Measurements from ENCODE around the gene FRAS1.
"Not testable (repeated sequence)": the region's sequence is repeated elsewhere in the genome, so short reads cannot be mapped to it uniquely, and the experiment has no call there.

FRAS1 gene

DNA sequence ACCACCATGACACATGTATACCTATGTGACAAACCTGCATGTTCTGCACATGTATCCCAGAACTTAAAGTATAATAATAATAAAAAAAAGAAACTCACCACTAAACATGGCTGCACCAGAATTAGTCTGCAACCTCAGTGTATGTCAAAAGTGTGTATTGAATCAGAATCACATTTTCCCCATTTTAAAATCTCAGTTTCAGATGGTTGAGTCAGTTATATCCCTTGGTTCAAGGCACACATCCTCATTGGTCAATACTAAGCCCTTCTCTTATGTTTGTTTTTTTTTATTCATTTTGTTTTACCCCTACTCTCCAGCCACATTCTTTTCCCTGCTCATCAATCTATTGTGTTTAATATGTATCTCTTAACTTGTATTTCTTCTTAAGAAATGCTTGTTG, 436.6 kb downstream of the FRAS1 start:
- H3K36me3 ChIP-seq (ENCODE audit: control insufficient read depth in 2 of 2, insufficient read depth in 2 of 2, low read length in 2 of 2), result no peaks in the 10 kb centered on the region
- H3K27me3 ChIP-seq (ENCODE audit: control insufficient read depth in 1 of 2, insufficient read depth in 2 of 2, low read length in 2 of 2), result no peaks in the 10 kb centered on the region
- H3K27ac ChIP-seq (ENCODE audit: low read length), result no peak overlapping the region
- no peak overlapping the region for H3K9ac ChIP-seq (ENCODE audit: low read length in 2 of 2)
- H3K9me3 ChIP-seq (ENCODE audit: control insufficient read depth in 2 of 2, low read length in 2 of 2), result no peaks in the 10 kb centered on the region
- no peaks in the 10 kb centered on the region for H3K4me1 ChIP-seq (ENCODE audit: control insufficient read depth, insufficient read depth, low read length)
- no peak overlapping the region for H3K4me3 ChIP-seq (ENCODE audit: low read length in 2 of 2)

DNA sequence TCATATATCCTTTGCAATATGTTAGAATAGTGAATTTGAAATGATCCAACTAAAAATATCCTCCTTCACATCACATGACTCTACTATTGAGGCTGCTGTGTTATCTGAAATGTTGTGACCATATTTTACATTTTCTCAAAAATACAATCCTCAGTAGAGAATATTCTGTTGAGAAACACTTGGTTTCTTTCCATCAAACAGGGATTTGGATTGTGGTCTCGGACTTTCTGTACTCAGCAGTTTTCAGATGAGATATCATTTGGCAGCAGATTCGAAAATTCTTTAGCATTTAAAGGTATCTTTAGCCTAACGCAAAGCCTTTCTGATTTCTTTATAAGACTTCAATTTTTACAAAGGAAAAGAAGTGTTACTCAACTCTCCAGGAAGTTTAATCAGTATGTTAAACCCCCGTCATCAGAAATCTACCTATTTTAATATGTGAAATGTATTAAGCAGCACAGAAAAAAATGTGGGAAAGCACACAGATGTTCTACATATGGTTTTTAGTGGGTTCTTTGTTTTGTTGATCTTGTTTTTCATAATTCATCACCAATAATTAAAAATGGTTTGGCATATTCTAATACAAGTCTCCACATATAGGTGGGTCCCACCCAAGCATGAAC, 439.0 kb downstream of the FRAS1 start:
- H3K9ac ChIP-seq (ENCODE audit: low read length in 2 of 2), result no peak overlapping the region
- no peaks in the 10 kb centered on the region for H3K9me3 ChIP-seq (ENCODE audit: control insufficient read depth in 2 of 2, low read length in 2 of 2)
- H3K27ac ChIP-seq (ENCODE audit: low read length), result no peak overlapping the region
- no peaks in the 10 kb centered on the region for H3K4me1 ChIP-seq (ENCODE audit: control insufficient read depth, insufficient read depth, low read length)
- H3K4me3 ChIP-seq (ENCODE audit: low read length in 2 of 2), result no peak overlapping the region
- H3K27me3 ChIP-seq (ENCODE audit: control insufficient read depth in 1 of 2, insufficient read depth in 2 of 2, low read length in 2 of 2), result no peaks in the 10 kb centered on the region
- no peaks in the 10 kb centered on the region for H3K36me3 ChIP-seq (ENCODE audit: control insufficient read depth in 2 of 2, insufficient read depth in 2 of 2, low read length in 2 of 2)

DNA sequence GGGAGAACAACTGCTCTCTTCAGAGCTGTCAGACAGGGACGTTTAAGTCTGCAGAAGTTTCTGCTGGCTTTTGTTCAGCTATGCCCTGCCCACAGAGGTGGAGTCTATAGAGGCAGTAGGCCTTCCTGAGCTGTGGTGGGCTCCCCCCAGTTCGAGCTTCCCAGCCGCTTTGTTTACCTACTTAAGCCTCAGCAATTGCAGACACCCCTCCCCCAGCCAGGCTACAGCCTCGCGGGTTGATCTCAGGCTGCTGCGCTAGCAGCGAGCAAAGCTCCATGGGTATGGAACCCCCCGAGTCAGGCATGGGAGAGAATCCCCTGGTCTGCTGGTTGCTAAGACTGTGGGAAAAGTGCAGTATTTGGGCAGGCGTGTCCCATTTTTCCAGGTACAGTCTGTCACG, 449.1 kb downstream of the FRAS1 start:
- H3K9ac ChIP-seq (ENCODE audit: low read length in 2 of 2); H3K9me3 ChIP-seq (ENCODE audit: control insufficient read depth in 2 of 2, low read length in 2 of 2); H3K4me3 ChIP-seq (ENCODE audit: low read length in 2 of 2); H3K36me3 ChIP-seq (ENCODE audit: control insufficient read depth in 2 of 2, insufficient read depth in 2 of 2, low read length in 2 of 2); H3K4me1 ChIP-seq (ENCODE audit: control insufficient read depth, insufficient read depth, low read length); H3K27ac ChIP-seq (ENCODE audit: low read length); H3K27me3 ChIP-seq (ENCODE audit: control insufficient read depth in 1 of 2, insufficient read depth in 2 of 2, low read length in 2 of 2): not testable (repeated sequence)

DNA sequence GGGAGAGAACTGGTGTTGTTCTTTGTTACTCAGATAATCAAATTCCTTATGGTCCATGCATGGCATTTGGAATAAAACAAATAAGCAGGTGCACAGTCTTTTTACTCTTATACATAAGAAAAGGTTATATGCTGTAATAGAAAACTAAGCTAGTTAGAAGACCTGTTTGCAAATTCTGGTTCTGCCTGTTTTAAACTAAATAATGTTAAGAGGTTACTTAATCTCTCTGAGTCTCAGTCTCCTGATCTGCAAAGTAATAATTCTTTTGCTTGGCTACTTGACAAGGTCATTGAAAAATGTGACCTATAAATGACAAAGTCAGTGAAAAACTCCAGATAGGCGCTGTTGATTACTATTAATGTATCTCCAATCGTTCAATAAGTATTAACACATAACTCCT, 451.9 kb downstream of the FRAS1 start:
- Histone ChIP-seq H3K4me3 (ENCODE audit: low read length in 2 of 2) (no peak overlapping the region), H3K27me3 (ENCODE audit: control insufficient read depth in 1 of 2, insufficient read depth in 2 of 2, low read length in 2 of 2) (no peaks in the 10 kb centered on the region), H3K36me3 (ENCODE audit: control insufficient read depth in 2 of 2, insufficient read depth in 2 of 2, low read length in 2 of 2) (no peaks in the 10 kb centered on the region), H3K9ac (ENCODE audit: low read length in 2 of 2) (no peak overlapping the region), H3K4me1 (ENCODE audit: control insufficient read depth, insufficient read depth, low read length) (no peaks in the 10 kb centered on the region), H3K27ac (ENCODE audit: low read length) (no peak overlapping the region), H3K9me3 (ENCODE audit: control insufficient read depth in 2 of 2, low read length in 2 of 2) (no peaks in the 10 kb centered on the region)

DNA sequence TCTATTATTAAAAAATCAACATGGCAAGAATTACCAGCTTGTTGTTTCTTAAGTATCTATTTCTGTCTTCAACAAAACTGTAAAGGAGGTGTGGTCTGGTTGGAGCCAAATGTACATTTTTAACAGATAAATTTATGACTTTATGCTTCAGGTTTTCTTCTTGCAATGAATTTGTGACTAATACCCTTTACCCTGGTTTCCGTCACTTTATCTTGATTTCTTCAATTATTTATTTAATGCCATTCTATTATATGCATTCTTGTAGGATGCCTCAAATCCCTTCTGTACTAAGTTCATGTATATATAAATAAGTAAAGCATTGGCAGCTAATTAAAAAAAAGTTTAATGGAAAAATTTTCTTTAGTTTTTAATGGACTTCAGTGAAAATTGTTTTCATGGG, 453.0 kb downstream of the FRAS1 start:
- Histone ChIP-seq H3K4me3 (ENCODE audit: low read length in 2 of 2) (no peak overlapping the region), H3K27ac (ENCODE audit: low read length) (no peak overlapping the region), H3K27me3 (ENCODE audit: control insufficient read depth in 1 of 2, insufficient read depth in 2 of 2, low read length in 2 of 2) (no peaks in the 10 kb centered on the region), H3K9me3 (ENCODE audit: control insufficient read depth in 2 of 2, low read length in 2 of 2) (no peaks in the 10 kb centered on the region), H3K36me3 (ENCODE audit: control insufficient read depth in 2 of 2, insufficient read depth in 2 of 2, low read length in 2 of 2) (no peaks in the 10 kb centered on the region), H3K9ac (ENCODE audit: low read length in 2 of 2) (no peak overlapping the region), H3K4me1 (ENCODE audit: control insufficient read depth, insufficient read depth, low read length) (no peaks in the 10 kb centered on the region)

DNA sequence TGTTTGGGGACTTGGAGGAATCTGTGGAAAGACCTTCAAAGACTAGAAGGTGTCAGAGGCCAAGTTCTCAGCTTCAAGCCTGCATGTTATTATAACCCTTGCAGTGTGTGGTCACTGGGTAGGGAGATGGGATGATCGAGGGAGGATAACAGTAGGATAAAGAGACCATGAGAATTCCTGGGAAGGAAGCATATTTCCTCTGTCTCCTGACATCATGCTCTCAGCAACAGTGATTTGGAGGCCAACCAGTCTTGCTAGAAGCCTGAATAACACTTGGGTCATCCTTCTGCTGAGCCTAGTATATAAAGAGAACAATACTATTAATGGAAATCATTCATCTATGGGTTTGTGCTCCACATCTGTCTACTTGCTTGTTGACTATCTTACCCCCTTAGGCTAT, 453.6 kb downstream of the FRAS1 start:
- no peaks in the 10 kb centered on the region for H3K36me3 ChIP-seq (ENCODE audit: control insufficient read depth in 2 of 2, insufficient read depth in 2 of 2, low read length in 2 of 2)
- no peaks in the 10 kb centered on the region for H3K27me3 ChIP-seq (ENCODE audit: control insufficient read depth in 1 of 2, insufficient read depth in 2 of 2, low read length in 2 of 2)
- no peak overlapping the region for H3K9ac ChIP-seq (ENCODE audit: low read length in 2 of 2)
- no peak overlapping the region for H3K4me3 ChIP-seq (ENCODE audit: low read length in 2 of 2)
- no peaks in the 10 kb centered on the region for H3K9me3 ChIP-seq (ENCODE audit: control insufficient read depth in 2 of 2, low read length in 2 of 2)
- H3K4me1 ChIP-seq (ENCODE audit: control insufficient read depth, insufficient read depth, low read length), result no peaks in the 10 kb centered on the region
- no peak overlapping the region for H3K27ac ChIP-seq (ENCODE audit: low read length)

DNA sequence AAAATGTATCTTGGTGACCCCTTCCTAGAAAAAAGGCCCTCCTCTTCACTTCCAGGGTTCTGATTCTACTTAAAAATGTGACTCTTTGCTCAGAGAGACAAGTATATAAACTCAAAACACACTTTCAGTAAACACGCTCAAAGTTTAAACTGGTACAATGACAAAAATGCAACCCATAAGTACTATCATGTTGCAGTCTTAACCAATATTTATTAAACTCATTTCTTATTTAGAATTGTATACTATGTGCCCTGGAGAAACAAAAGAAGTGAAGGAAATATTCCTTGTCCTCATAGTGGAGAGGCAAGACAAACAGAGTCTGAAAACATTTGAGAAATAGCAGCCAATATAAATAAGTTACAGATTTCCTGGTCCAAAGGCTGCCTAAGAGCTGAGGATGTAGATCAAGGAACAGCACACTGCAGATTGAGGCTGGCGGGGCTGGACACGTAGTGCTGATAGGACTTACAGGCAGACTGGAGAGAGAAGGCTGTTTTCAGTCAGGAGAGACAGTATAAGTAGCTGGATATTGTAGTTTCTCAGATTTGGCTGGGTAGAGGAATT, 455.3 kb downstream of the FRAS1 start:
- no peaks in the 10 kb centered on the region for H3K9me3 ChIP-seq (ENCODE audit: control insufficient read depth in 2 of 2, low read length in 2 of 2)
- H3K9ac ChIP-seq (ENCODE audit: low read length in 2 of 2), result no peak overlapping the region
- no peaks in the 10 kb centered on the region for H3K36me3 ChIP-seq (ENCODE audit: control insufficient read depth in 2 of 2, insufficient read depth in 2 of 2, low read length in 2 of 2)
- no peak overlapping the region for H3K4me3 ChIP-seq (ENCODE audit: low read length in 2 of 2)
- no peak overlapping the region for H3K27ac ChIP-seq (ENCODE audit: low read length)
- no peaks in the 10 kb centered on the region for H3K4me1 ChIP-seq (ENCODE audit: control insufficient read depth, insufficient read depth, low read length)
- H3K27me3 ChIP-seq (ENCODE audit: control insufficient read depth in 1 of 2, insufficient read depth in 2 of 2, low read length in 2 of 2), result no peaks in the 10 kb centered on the region

DNA sequence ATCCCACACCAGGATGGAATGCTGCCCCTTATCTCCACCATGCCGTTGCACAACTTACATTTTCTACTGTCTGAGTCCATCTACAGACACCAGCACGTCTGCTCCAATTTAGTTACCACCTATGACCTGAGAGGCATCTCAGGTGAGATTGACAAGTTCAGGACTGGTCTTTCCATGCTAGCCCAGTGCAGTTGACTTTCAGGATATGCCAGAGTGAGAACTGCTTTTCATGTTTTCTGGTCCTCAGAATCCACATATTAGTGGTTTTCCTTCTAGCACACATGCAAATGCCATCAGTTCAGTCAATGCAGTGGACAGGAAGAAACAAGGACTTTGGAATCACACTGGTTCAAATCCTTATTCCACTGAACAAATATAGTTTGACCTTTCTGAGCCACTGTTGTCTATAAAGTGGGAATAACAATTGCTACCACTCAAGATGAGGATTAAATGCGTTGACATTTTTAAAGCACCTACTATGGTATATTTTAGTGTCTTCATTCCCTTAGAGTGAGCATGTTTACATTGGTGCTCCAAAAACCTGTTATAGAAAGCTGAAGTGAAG, 456.4 kb downstream of the FRAS1 start:
- Histone ChIP-seq H3K4me1 (ENCODE audit: control insufficient read depth, insufficient read depth, low read length) (no peaks in the 10 kb centered on the region), H3K4me3 (ENCODE audit: low read length in 2 of 2) (no peak overlapping the region), H3K9ac (ENCODE audit: low read length in 2 of 2) (no peak overlapping the region), H3K36me3 (ENCODE audit: control insufficient read depth in 2 of 2, insufficient read depth in 2 of 2, low read length in 2 of 2) (no peaks in the 10 kb centered on the region), H3K27me3 (ENCODE audit: control insufficient read depth in 1 of 2, insufficient read depth in 2 of 2, low read length in 2 of 2) (no peaks in the 10 kb centered on the region), H3K9me3 (ENCODE audit: control insufficient read depth in 2 of 2, low read length in 2 of 2) (no peaks in the 10 kb centered on the region), H3K27ac (ENCODE audit: low read length) (no peak overlapping the region)

DNA sequence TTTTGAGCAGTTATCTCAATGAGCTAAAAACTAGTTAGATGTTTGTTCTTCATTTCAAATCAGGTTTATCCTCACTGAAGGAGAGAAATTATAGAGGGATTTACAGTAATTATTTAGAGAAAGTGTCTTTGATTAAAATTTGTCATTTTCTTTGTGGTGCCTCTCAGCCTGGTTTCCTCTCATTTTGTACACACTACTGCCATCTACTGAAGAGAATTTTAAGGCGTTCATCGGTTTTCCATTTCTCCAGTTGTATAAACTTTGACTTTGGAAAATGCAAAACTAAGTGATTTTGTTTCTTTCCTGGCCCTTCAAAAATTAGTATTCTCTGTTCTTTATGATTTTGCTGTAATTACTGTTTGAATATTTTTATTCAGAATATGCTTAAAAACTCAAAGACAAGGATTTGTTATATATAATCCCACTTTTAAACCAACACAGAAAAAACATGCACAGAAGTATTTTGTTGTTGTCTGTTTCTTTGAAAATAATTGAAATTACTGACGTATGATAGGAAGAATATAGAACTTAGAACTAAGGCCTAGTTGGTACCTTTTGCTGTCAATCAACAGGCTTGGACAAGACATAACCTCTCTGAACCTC, 460.0 kb downstream of the FRAS1 start:
- Histone ChIP-seq H3K27ac (ENCODE audit: low read length) (no peak overlapping the region), H3K9me3 (ENCODE audit: control insufficient read depth in 2 of 2, low read length in 2 of 2) (no peaks in the 10 kb centered on the region), H3K36me3 (ENCODE audit: control insufficient read depth in 2 of 2, insufficient read depth in 2 of 2, low read length in 2 of 2) (no peaks in the 10 kb centered on the region), H3K9ac (ENCODE audit: low read length in 2 of 2) (no peak overlapping the region), H3K27me3 (ENCODE audit: control insufficient read depth in 1 of 2, insufficient read depth in 2 of 2, low read length in 2 of 2) (no peaks in the 10 kb centered on the region), H3K4me3 (ENCODE audit: low read length in 2 of 2) (no peak overlapping the region), H3K4me1 (ENCODE audit: control insufficient read depth, insufficient read depth, low read length) (no peaks in the 10 kb centered on the region)

DNA sequence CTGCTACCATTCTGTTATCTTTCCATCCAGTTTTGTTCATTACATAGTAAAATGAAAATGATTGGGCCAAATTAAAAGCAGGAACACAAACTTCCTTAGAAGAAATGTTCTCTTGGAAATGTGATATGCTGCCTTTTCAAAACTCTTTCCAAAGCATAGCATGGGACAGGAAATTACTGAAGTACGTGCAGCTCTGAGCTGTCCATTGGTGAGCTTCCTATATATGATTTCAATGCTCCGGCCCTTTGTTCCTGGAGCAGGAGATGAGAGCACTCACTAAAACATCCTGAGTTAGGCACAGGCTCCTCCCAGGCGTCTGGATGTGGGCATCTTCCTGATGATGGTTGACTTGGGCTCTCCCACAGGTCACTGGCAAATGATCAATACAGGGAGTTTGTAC, 461.4 kb downstream of the FRAS1 start:
- Histone ChIP-seq H3K36me3 (ENCODE audit: control insufficient read depth in 2 of 2, insufficient read depth in 2 of 2, low read length in 2 of 2) (no peaks in the 10 kb centered on the region), H3K9ac (ENCODE audit: low read length in 2 of 2) (no peak overlapping the region), H3K9me3 (ENCODE audit: control insufficient read depth in 2 of 2, low read length in 2 of 2) (no peaks in the 10 kb centered on the region), H3K27me3 (ENCODE audit: control insufficient read depth in 1 of 2, insufficient read depth in 2 of 2, low read length in 2 of 2) (no peaks in the 10 kb centered on the region), H3K4me3 (ENCODE audit: low read length in 2 of 2) (no peak overlapping the region), H3K27ac (ENCODE audit: low read length) (no peak overlapping the region), H3K4me1 (ENCODE audit: control insufficient read depth, insufficient read depth, low read length) (no peaks in the 10 kb centered on the region)

DNA sequence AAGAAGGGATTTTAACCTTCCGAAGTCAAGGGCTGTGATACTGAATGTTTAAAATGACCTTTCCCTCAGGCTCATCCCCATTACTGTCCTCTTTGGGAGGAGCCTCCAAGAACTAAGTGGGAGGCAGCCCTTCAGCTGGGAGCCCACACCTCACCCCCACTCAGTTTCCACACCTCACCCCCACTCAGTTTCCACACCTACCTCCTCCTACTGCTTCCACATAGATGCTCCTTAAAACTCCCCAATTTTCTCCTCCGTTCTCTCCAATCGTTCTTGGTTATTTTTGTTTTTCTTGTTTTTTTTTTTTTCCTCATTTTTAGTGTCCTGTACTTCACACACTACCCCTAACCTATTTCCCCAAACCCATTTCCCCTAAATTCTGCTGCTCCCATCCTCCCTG, 462.8 kb downstream of the FRAS1 start:
- H3K36me3 ChIP-seq (ENCODE audit: control insufficient read depth in 2 of 2, insufficient read depth in 2 of 2, low read length in 2 of 2), result no peaks in the 10 kb centered on the region
- no peak overlapping the region for H3K9ac ChIP-seq (ENCODE audit: low read length in 2 of 2)

More for the DNA sequence above, 462.8 kb downstream of the FRAS1 start:
- H3K27ac ChIP-seq (ENCODE audit: low read length), result no peak overlapping the region
- no peak overlapping the region for H3K4me3 ChIP-seq (ENCODE audit: low read length in 2 of 2)
- H3K4me1 ChIP-seq (ENCODE audit: control insufficient read depth, insufficient read depth, low read length), result no peaks in the 10 kb centered on the region
- no peaks in the 10 kb centered on the region for H3K9me3 ChIP-seq (ENCODE audit: control insufficient read depth in 2 of 2, low read length in 2 of 2)
- H3K27me3 ChIP-seq (ENCODE audit: control insufficient read depth in 1 of 2, insufficient read depth in 2 of 2, low read length in 2 of 2), result no peaks in the 10 kb centered on the region

All from stomach smooth muscle (tissue), 2 donors.